Peyer's patch (tissue), 4 donors: ENCODE data around the gene GGCX. TPM values are rescaled to one million over a fixed set of nuclear protein-coding genes. Genes with fewer than 3 reads are reported as not detected.
A peak's percentile ranks its signal among the peaks of the same experiment; 100 is the strongest.

Experiments used
- DNase-seq, 3 donors: peaks; one replicate each; pipeline ENCODE4 v3.0.0-alpha.2; 2017 to 2019
- H3K27ac ChIP-seq, 4 donors: fragments of 200-600 bp; sonication (generic); one replicate each; pipeline ENCODE4 v1.5.1; 2016 to 2019
- H3K27me3 ChIP-seq, 2 donors: fragments of 200-600 bp; sonication (generic); one replicate each; pipeline ENCODE4 v1.5.1; 2019
- H3K36me3 ChIP-seq, 3 donors: fragments of 200-600 bp; sonication (generic); one replicate each; pipeline ENCODE4 v1.5.1; 2016 to 2019
- H3K4me1 ChIP-seq, 4 donors: fragments of 200-600 bp; sonication (generic); one replicate each; pipeline ENCODE4 v1.5.1; 2016 to 2019
- H3K4me3 ChIP-seq, 4 donors: fragments of 200-600 bp; sonication (generic); 1 replicate in 3 of 4; 2 replicates in 1 of 4; pipeline ENCODE4 v1.5.1; 2016 to 2019; ENCODE audit warnings: mild to moderate bottlenecking in 1 of 4
- H3K9me3 ChIP-seq, 4 donors: fragments of 200-600 bp; sonication (generic); one replicate each; pipeline ENCODE4 v1.5.1; 2016 to 2019; ENCODE audit warnings: mild to moderate bottlenecking in 1 of 4
- CTCF ChIP-seq, 6 experiments: fragments of 450-650 bp in 4 of 6; fragments of 200-600 bp in 2 of 6; sonication (generic) in 1 of 6; IDR thresholded peaks; one replicate each; pipeline ENCODE4 v1.5.1; 2017 to 2019; ENCODE audit warnings: antibody characterized with exemption in 6 of 6, mild to moderate bottlenecking in 3 of 6, moderate library complexity in 1 of 6
- POLR2A ChIP-seq, 2 donors: fragments of 450-650 bp; IDR thresholded peaks; one replicate each; pipeline ENCODE4 v1.5.1; 2017; ENCODE audit warnings: antibody characterized with exemption in 2 of 2, mild to moderate bottlenecking in 2 of 2, moderate library complexity in 2 of 2
- total RNA-seq, 4 donors: library from RNA; depleted of rRNA; stranded (reverse); fragments of >200 nt; gene quantifications; one replicate each; pipeline ENCODE4 v1.1.0, GENCODE V29; 2016

Gene GGCX
- total RNA-seq, 4 donors from 2014 or later: 21.3 to 38.0 (median 31.1) TPM

- H3K4me3 ChIP-seq: peak overlapping the region in 1 of 4 donors; percentile 9
- H3K27ac ChIP-seq: peak overlapping the region; percentile 10 to 92 (median 67)
- no peaks in the 10 kb centered on the region for H3K36me3 ChIP-seq
- TF ChIP-seq CTCF (IDR thresholded peaks at IDR 0.05) (no peak), POLR2A (IDR thresholded peaks at IDR 0.05) (no peak)
- no peak for DNase-seq
- peaks cover 0 to 25% (median 3%) of the 10 kb centered on the region in 4 donors for H3K4me1 ChIP-seq
- H3K9me3 ChIP-seq: no peaks in the 10 kb centered on the region
- H3K27me3 ChIP-seq: no peaks in the 10 kb centered on the region
These were observed 57.2 kb downstream of the GGCX start for GRCh38 chr2:85503851-85504777.

GRCh38 chr2:85503168-85503850, 58.0 kb downstream of the GGCX start:
- no peaks in the 10 kb centered on the region for H3K27me3 ChIP-seq
- H3K27ac ChIP-seq: peak overlapping the region in 3 of 4 donors; percentile 59 to 92 (median 75)
- TF ChIP-seq CTCF (IDR thresholded peaks at IDR 0.05) (peak in 4 of 6 experiments; percentile 14 to 79 (median 68)), POLR2A (IDR thresholded peaks at IDR 0.05) (peak; percentile 26 to 65)
- DNase-seq: peak in 2 of 3 donors; percentile 83 to 88
- H3K4me1 ChIP-seq: peaks cover 0 to 25% (median 3%) of the 10 kb centered on the region in 4 donors
- H3K4me3 ChIP-seq: peak overlapping the region in 1 of 4 donors; percentile 9
- H3K9me3 ChIP-seq: no peaks in the 10 kb centered on the region
- no peaks in the 10 kb centered on the region for H3K36me3 ChIP-seq

GRCh38 chr2:85502720-85503119, 58.6 kb downstream of the GGCX start:
- H3K27me3 ChIP-seq: no peaks in the 10 kb centered on the region
- no peaks in the 10 kb centered on the region for H3K36me3 ChIP-seq
- no peaks in the 10 kb centered on the region for H3K9me3 ChIP-seq
- no peak overlapping the region for H3K4me3 ChIP-seq
- H3K27ac ChIP-seq: peak overlapping the region in 3 of 4 donors; percentile 28 to 92 (median 75)
- peaks cover 0 to 25% (median 3%) of the 10 kb centered on the region in 4 donors for H3K4me1 ChIP-seq
- TF ChIP-seq CTCF (IDR thresholded peaks at IDR 0.05) (no peak), POLR2A (IDR thresholded peaks at IDR 0.05) (no peak)
- no peak for DNase-seq

- TF ChIP-seq CTCF (IDR thresholded peaks at IDR 0.05) (no peak), POLR2A (IDR thresholded peaks at IDR 0.05) (no peak)
- Histone ChIP-seq H3K9me3 (no peaks in the 10 kb centered on the region), H3K27me3 (no peaks in the 10 kb centered on the region), H3K4me1 (peaks cover 0 to 25% (median 3%) of the 10 kb centered on the region in 4 donors), H3K27ac (no peak overlapping the region), H3K4me3 (no peak overlapping the region), H3K36me3 (no peaks in the 10 kb centered on the region)
- DNase-seq: no peak
These were observed 60.0 kb downstream of the GGCX start for GRCh38 chr2:85501248-85501647.

GRCh38 chr2:85497944-85498630, 63.2 kb downstream of the GGCX start:
- TF ChIP-seq CTCF (IDR thresholded peaks at IDR 0.05) (no peak), POLR2A (IDR thresholded peaks at IDR 0.05) (no peak)
- Histone ChIP-seq H3K27me3 (no peaks in the 10 kb centered on the region), H3K4me1 (peaks cover 0 to 7% (median 2%) of the 10 kb centered on the region in 4 donors), H3K9me3 (no peaks in the 10 kb centered on the region), H3K4me3 (no peak overlapping the region), H3K27ac (no peak overlapping the region), H3K36me3 (no peaks in the 10 kb centered on the region)
- DNase-seq: no peak
